Measurements from ENCODE around the gene ENOX2.
"Not testable (repeated sequence)": the region's sequence is repeated elsewhere in the genome, so short reads cannot be mapped to it uniquely, and the experiment has no call there.

Gene ENOX2, protein sequence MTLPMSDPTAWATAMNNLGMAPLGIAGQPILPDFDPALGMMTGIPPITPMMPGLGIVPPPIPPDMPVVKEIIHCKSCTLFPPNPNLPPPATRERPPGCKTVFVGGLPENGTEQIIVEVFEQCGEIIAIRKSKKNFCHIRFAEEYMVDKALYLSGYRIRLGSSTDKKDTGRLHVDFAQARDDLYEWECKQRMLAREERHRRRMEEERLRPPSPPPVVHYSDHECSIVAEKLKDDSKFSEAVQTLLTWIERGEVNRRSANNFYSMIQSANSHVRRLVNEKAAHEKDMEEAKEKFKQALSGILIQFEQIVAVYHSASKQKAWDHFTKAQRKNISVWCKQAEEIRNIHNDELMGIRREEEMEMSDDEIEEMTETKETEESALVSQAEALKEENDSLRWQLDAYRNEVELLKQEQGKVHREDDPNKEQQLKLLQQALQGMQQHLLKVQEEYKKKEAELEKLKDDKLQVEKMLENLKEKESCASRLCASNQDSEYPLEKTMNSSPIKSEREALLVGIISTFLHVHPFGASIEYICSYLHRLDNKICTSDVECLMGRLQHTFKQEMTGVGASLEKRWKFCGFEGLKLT

DNA sequence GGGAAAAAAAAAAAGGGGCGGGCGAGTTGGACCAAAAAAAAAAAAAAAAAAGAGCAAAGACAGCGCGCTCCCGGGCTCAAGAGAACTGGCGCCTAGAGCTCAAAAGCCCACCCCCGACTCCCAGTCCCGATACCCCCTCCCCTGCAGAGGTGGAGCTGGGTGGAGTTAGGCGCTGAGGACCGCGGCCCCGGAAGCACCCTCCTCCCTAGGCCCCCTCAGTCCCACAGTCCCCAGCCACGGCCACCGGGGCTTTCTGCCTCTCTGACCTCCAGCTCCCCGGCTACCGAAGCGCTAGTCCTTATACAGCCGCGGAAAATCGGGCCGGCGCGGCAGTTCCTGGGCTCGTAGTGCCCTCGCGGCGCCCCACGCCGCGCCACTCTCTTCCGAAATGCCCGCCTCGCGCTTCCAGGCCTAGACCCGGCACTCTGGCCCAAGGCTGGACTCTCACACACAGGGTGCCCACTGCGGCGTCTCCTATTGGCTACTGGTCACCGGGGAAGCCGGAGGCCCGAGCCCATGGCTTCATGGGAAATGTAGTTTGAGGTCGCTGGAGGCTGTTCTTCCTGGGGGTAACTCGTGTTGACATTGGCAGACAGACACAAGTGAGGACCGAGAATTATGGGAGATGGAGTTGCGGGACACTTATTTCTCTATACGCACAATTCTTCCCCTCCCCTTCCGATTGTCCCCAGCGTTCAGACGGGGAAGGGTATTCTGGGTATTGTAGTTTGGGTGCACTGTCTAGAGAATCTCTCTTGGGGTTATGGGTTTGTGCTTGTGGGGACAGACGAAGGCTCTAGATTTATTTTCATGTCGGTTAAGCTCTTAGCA is at the start of gene ENOX2:
TSS of gene ENOX2 (minus strand) at position 427 of the 831 bp plus-strand sequence. CDS start 199,993 bp downstream, outside the sequence.
- DNase-seq (ENCODE audit: low spot score) = peak; percentile 90

DNA sequence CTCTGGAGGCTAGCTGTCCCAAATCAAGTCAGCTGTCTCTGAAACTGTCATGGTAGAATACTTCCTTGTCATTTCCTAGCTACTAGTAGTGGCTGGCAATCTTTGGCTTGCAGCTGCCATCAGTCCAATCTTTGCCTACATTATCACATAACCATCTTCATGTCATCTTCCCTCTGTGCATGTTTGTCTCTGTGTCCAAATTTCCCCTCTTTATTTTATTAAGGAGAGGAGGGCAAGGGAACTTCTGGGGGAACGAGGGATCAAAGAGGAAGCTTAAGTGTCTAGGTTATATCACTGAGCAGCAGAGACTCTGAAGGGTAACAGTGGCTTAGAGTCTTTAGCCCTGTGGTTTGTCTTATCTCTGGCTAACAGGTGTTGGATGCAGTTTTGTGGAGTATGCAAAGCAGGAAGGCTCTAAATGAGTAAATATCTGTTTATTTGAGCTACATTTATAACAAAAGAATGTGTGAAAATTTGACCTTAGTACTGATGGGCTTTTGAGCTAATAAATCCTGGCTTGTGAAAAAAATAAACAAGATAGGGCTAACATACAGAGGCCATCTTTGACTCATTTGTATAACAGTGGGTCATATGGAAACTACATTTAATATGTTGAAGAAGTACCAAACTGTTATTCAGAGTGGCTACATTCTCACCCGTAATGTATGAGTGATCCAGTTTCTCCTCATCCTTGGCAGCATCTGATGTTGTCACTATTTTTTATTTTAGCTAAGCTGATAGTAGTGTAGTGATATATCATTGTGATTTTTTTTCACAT is 49.4 kb upstream of the ENOX2 start:
- DNase-seq (ENCODE audit: low spot score) = no peak

DNA sequence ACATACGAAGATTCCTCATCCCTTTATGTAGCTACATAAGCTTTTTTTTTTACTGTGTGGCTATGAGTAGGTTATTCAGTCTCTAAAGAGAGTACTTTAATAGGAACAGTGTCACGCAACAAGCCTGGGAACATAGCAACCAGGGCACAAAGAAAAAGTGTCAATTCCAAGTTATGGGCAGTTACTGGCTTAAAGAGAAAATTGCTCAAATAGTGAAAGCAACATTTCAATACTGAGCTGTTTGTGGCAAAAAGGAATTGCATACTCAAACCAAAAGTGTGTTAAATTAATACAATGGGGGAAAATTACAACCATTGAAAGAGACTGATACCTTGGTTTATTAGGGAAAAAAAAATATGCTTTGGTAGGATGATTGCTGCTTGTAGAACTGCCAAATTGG is 41.2 kb upstream of the ENOX2 start:
- no peak for DNase-seq (ENCODE audit: low spot score)

DNA sequence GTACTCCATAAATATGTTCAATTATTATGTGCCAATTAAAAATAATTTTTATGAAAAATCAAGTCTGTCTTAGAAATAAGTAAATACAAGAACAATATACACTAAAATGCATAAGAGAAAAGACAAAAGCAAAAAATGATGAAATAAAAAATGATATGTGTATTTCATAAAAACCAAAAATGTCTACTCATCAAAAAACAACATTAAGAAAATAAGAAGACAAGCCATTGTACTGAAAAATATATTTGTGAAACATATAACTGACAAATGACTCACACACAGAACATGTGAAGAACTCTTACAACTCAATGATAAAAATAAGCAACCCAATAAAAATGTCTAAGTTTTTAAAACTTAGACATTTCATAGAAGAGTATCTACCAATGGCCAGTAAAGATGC is 34.1 kb upstream of the ENOX2 start:
- DNase-seq (ENCODE audit: low spot score) = no peak

DNA sequence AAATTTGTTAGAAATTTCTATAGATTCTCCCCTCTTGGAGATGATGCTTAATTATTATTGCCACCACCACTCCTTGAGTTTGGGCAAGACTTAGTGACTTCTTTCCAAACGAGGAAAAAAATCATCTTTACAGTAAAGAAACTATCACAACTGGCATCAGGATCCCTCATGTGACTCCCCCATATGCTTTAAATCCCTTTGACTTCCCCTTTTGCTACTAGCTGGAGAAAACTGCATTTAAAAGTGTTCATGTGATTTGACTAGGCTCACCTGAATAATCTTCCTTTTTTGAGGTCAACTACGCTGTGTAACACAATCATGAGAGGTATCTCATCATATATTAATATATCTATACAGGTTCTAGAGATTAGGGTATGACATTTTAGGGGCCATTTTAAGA is 30.3 kb upstream of the ENOX2 start:
- DNase-seq (ENCODE audit: low spot score) = no peak

DNA sequence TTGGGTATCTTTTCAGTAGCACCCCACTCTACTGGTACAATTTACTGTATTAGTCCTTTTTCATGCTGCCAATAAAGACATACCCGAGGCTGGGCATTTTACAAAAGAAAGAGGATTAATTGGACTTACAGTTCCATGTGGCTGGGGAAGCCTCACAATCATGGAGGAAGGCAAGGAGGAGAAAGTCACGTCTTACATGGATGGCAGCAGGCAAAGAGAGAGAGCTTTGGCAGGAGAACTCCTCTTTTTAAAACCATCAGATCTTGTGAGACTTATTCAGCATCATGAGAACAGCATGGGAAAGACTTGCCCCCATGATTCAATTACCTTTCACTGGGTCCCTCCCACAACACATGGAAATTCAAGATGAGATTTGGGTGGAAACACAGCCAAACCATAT is 17.4 kb upstream of the ENOX2 start:
- DNase-seq (ENCODE audit: low spot score) = not testable (repeated sequence)

DNA sequence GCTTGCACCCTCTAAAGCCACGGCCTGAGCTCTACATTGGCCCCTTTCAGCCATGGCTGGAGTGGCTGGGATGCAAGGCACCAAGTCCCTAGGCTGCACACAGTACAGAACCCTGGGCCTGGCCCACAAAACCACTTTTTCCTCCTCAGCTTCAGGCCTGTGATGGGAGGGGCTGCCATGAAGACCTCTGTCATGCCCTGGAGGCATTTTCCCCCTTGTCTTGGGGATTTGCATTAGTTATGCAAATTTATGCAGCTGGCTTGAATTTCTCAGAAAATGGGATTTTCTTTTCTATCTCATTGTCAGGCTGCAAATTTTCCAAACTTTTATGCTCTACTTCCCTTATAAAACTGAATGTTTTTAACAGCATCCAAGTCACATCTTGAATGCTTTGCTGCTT is 16.7 kb upstream of the ENOX2 start:
- DNase-seq (ENCODE audit: low spot score) = not testable (repeated sequence)

DNA sequence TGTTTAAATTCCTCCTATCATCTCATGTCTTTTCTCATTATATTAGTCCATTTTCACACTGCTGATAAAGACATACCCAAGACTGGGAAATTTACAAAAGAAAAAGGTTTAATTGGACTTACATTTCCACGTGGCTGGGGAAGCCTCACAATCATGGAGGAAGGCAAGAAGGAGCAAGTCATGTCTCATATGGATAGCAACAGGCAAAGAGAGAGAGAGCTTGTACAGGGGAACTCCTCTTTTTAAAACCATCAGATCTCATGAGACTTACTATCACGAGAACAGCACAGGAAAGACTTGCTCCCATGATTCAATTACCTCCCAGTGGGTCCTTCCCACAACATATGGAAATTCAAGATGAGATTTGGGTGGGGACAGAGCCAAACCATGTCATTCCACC is 15.5 kb upstream of the ENOX2 start:
- not testable (repeated sequence) for DNase-seq (ENCODE audit: low spot score)

DNA sequence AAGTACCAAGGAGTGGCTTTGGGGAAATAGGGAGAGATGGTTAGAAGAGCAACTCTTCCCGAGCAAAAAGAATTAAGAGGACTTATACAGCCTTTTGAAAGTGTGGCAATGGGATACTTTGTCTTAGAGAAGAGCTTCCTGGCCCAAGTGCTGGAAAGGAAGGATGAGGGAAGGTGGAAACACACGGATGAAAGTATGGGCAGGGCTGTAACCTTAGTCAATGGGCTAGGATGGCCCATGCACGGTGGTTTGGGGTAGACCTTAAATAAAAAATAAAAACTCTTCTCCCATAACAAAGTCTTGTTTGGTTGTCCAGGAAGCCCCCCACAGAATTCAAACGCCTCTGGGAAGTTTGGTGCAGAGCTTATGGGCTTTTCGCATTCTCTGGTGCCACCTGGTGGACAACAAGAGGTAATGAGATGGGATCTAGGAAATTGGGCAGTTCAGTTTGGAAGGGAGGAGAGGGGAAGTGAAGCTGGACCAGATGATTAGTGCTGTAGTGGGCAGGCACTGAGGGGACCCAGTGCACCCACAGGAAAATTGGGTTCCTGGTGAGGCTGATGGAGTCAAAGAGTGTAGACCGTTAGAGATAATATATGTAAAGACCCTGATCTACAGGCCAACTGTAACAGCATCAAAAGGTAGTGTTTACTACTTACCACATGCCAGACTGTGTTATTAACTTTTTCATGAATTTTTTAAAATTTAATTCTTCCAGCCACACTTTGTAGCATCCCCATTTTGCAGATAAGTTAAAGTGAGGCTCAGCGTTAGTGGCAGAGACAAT is 13.8 kb upstream of the ENOX2 start:
- peak; percentile 73 for DNase-seq (ENCODE audit: low spot score)

DNA sequence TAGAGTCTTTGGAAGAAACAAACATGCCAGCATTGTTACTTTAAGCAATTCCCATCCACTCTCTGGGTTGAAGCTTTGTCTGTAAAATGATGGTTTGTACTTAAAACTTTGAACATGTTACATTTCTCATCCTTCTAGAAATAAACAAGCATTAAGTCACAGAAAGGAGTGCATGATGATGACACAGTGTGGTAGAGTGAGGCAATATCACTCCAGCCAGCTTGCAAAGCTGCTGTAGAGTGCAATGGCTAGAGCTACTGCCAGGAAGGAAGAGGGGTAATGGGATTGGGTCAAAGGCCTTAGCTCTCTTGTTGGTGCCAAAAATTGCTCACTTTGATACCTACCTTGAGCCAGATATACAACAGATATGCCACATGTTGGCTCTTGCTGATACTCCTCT is 12.3 kb upstream of the ENOX2 start:
- peak; percentile 8 for DNase-seq (ENCODE audit: low spot score)

DNA sequence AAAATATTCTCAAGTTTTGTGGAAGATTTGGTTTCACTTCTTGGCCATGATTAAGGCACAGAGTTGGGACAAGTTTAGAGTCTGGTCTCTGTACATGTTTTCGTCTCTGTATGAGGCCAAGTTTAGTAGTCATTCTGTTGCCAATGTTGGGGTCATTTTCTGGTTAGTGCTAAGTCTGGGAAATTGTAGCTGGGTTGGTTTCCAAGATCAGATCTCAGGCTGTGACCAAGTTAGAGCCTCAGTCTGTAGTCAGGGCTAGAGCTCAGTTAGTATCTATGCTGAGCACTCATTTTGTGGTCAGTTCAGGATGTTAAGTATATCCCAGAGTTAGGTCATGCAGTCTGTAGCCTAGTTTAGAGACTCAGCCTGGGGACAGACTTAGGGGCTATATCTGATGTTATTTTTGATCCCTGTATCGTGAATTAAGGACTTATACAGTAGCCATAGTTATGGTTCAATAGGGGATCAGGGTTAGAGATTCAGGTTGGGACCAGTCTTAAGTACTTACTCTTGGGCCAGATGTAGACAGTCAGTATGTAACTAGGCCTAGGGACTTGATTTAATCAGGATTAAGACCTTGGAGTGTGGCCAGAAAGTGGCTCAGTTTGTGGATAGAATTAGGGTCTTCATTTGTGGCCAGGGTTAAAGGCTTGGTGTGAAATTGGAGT is 6.6 kb upstream of the ENOX2 start:
- DNase-seq (ENCODE audit: low spot score) = peak; percentile 7

DNA sequence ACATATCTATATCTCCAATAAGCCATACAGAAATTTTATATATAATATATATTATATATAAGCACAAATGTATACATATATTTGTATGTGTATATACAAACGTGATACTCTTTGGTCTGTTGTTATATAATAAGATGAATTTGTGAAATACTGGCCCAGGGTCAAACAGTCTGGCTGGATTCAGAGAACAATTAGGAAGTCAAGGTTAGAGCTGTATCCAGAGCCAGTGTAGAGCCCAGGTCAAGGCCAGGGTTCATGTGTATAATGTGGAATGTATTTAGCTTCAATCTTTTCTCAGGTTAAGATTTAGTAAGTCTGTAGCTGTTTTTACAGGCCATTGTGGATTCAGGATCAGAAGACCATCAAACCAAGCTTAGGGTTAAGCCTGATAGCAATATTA is 3.8 kb upstream of the ENOX2 start:
- DNase-seq (ENCODE audit: low spot score) = no peak

DNA sequence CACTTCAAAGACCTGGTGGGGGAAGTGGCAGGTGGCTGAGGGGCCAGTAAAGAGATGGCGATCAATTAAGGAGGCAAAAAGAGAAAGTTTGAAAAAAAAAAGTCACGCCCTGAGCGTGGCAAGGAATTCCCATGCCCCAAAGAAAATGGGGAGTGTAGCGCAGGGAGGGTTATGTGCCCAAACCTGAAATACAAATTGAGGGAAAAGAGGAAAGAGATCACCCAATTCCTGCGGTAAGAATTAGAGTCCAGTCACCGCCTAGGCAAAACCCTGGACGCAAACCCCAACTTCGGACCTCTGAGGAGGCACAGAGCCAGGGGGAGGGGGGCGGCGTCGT is 595 bp downstream of the ENOX2 start:
- DNase-seq (ENCODE audit: low spot score) = peak; percentile 6

DNA sequence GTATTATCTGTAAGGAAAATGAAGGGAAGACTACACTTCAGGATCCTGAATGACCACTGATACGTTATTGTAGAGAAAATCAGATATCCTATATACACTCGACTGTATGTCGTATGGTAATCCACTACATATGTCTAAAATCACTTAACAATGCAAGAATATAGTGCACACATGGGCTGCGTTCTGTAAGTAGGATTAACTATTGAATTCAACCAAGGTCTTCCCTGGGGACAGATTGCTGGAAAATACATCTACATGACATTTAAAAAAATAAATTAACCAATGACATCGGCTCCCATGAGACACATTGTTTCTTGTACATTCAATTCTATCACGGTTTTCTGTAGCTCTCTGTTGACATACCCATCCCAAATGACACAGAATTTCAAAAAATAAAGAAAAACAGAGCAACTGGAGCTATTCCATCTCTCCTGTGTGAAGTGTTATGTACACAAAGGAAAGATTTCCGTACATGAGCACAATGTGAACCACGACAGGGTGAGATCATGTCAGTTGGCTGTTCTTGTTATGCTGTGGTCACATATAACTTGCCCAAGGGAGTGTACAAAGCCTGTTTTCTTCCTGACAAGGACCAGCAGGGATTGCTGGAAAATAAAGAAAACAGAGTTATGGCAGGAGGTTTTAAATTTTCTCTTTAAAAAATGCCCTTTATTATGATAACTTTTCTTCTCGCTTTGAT is 6.1 kb downstream of the ENOX2 start:
- no peak for DNase-seq (ENCODE audit: low spot score)

DNA sequence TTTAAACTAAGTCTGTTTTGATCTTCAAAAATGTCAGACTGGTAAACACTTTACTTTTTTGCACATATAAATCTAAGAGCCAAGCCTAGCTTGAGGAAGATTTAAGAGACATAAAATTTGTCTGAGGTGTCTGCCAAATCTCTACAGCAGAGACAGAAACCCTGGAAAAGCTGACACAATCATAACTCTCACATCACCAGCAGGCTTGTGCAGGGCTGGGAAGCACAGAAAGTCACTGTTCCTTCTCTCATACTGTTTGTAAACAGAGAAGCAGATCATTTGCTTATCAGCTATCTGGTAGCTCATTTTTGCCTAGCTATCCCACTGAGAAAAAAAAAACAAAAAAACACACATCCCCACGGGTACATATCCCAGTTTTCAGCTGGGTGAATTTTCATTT is 7.0 kb downstream of the ENOX2 start:
- no peak for DNase-seq (ENCODE audit: low spot score)

DNA sequence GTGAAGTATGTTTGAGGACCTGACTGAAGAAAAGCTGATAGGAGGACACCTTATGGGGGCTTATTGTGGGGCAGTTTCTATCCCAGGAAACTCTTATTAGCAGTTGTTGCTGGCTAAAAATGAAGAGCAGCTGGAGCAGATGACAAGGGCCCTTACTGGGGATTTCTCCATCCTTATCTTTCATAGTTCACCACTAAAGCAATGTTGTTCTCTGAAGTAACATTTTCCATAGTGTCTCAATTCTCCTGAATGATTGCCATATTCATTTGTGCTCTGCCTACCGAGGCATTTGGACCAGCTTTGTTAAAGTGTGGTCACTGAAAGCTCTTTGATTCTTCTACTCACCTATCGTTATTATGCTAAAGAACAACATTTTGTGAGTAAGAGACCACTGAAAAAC is 7.7 kb downstream of the ENOX2 start:
- no peak for DNase-seq (ENCODE audit: low spot score)

DNA sequence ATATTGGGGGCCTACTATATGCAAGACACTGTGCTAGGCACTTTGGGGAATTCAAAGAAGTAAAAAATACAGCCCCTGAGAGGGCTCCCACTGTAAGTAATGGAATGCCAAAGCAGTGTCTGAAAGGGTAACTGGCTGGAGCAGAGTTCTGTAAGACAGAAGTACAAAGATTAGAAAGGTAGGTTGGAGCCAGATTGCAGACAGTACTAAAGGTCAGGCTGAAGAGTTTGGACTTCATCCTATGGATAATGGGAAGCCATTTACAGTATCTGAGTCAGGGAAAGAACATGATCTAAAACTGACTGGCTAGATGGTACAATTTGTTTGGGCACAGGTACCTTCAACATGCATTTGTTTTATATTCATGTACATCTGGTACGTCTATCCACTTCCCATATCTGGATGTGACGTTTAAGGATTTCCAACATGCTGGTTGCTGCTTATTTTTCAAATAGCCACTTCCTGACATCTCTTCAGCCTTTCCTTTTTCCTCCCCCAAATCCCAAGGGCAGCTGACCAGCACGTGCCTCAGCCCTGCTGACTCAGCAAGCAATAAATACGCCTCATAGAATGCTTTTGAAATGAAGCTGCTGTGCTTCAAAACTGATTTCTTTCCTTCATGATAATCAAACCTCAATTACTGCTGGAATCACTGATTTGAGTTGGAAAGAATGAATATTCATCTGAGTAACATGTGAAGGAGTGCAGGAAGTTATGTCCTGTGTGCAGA is 9.5 kb downstream of the ENOX2 start:
- peak; percentile 6 for DNase-seq (ENCODE audit: low spot score)

DNA sequence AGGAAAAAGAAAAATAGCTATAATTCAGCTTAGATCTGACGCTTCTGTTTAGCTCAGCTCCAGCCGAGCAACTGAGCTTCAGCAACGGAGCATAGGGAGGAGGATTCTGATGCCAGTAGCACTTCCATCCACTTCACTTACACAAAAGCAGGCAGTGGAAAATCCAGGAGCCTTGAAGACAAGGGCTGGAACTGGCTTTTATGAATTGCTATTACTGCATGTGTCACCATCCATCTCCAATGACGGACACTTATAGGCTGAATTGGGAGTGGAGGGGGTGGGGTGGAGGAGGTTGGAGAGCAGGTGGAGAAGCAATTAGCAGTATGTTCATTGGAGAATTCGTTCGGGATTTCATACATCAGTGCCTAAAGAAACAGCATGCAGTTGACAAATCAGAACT is 15.6 kb downstream of the ENOX2 start:
- no peak for DNase-seq (ENCODE audit: low spot score)

DNA sequence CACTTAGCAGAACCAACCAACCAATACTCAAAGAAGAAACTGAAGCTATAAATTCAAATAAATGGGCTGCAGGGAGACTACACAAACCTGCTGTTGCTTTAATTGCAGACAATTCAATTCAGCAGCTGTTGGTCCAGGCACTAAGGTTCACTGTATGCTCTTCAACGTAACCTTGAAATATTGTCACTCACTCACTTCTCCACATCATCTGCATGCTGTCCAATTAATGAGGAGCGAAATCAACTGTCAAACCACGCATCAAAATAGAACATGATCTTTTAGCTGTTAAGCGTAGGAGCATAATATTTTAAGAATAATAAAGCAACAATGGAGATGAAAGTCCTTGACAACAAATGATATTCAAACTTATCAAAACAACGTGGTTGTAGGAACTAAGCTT is 17.0 kb downstream of the ENOX2 start:
- no peak for DNase-seq (ENCODE audit: low spot score)

DNA sequence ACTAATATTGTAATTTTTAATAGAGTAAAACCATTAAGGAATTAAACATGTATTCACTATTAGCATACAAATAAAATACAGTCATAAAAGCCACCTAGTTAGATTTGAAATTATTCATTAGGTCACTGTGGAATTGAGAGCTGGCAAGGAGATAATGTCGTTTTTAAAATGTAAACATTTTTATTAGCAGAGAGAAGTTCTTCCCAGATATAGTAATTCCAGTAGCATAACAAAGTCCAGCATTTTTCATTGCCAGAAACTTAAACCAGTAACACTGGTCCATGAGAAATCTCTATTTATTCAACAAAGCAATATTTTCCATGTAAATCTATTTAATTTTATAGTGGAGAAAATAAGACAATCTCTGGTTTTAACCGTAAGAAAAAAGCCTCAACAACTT is 17.5 kb downstream of the ENOX2 start:
- DNase-seq (ENCODE audit: low spot score) = no peak
